NCI-H524 (cell line): ENCODE measurements around the gene GPC6.

Experiments used
- DNase-seq, 2 experiments: peaks; one replicate each; lab custom pipeline; 2025; lab: John Stamatoyannopoulos, UW

Gene GPC6

GRCh38 chr13:93774506-93774905, 547.9 kb downstream of the GPC6 start:
- no peak for DNase-seq

DNA sequence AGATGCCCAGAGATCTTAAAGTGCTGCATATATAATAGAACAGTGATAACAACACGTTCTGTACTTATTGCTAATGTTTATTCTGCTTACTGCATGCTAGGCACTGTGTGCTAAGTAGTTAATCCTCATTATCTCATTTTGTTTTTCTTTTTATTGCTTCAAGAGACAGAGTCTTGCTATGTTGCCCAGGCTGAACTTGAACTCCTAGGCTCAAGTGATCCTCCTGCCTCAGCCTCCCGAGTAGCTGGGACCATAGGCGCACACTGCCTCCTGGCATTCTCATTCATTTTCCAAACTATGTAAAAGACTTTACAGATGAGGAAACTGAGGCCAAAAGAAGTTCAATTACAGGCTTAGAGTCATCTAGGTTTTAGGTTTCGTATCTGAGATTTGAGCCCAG, 548.4 kb downstream of the GPC6 start:
- no peak for DNase-seq

GRCh38 chr13:93775507-93776108, 549.0 kb downstream of the GPC6 start:
- no peak for DNase-seq

DNA sequence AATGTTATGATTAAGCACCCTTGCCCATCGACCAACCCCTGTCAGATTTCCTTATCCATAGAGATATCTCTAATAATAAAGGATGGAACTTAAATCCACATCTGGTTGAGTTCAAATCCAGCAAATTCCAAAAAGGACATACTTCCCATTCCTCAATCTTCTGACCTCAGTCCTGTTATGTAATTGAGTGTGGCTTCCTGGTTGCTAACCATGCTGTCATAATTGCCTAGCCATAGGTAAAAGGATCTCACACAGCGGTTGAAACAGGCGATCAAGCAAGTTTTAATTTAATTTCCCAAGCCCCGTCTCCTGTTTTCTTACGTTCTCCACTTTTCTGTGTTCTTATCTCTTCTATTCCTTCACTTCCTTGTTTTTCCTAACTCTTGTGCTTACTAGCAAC, 550.3 kb downstream of the GPC6 start:
- no peak for DNase-seq

DNA sequence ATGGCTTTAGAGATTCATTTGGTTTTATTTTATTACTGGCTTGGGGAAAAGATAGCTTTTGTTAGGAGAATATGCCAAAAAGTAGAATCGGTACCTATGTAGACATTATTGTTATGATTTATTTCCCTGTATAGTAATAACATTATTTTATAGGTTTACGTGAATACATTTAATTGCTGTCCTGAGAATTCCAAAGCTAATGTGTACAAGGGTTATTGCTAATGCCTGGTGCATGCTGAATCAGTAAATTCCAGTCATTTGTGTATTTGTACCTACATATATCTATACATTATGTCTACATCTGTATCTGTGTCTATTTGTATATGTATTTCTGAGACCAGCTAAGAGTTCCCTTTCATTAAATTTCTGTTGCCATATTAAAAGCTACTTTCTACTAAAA, 550.9 kb downstream of the GPC6 start:
- DNase-seq: no peak

GRCh38 chr13:93778548-93778947, 551.9 kb downstream of the GPC6 start:
- no peak for DNase-seq

GRCh38 chr13:93784191-93784590, 557.6 kb downstream of the GPC6 start:
- DNase-seq: no peak

GRCh38 chr13:93786846-93787489, 560.4 kb downstream of the GPC6 start:
- DNase-seq: no peak

- DNase-seq: no peak
These were observed 561.8 kb downstream of the GPC6 start for GRCh38 chr13:93788456-93788855.

- DNase-seq: no peak
These were observed 562.5 kb downstream of the GPC6 start for GRCh38 chr13:93789058-93789457.

DNA sequence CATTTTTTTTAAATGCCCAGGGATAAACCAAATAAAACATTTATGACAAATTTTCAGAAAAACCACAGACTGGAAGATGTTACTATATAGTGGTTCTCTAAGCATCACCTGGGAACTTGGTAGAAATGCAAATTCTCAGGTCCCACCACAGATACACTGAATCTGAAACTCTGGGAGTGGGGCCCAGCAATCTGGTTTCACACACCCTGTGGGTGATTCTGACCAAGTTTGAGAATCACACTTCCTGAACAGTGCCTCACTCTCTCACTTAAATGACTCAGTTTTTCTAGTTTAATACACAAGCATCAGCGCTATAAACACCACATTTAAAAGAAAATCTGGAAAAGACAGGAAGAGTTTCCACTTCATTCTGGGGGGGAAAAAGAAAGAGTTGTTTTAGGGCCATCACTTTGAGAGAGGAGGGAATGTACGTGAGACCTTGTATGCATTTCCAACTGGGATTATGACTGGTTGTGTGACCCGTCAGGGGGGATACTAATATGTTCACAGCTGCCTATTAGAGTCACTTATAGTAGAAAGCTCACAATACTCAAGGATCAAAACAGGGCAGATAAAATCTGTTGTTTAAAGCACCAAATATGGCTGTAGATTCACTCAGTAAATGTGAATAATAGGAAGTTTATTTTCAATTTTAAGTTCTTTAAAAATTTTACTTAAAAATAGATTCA, 567.7 kb downstream of the GPC6 start:
- no peak for DNase-seq

DNA sequence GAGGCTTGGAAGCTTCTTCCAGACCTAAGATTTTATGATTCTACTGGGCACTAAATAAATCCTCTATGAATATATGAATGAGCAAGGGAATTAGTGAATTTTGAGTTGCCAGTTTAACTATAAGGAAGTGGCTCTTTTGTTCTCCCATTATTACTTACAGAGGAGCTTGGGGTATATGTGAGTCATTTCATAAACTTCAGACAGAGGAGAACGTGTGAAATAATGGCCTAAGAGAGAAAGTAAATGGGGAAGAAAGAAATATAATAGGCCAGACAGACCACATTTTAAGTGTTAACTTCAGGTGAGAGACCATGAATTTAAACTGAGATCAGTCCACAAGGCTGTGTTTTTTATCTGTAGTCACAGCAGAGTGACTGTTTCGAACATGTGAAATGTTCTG, 570.9 kb downstream of the GPC6 start:
- DNase-seq: no peak

GRCh38 chr13:93800342-93800741, 573.7 kb downstream of the GPC6 start:
- DNase-seq: no peak

DNA sequence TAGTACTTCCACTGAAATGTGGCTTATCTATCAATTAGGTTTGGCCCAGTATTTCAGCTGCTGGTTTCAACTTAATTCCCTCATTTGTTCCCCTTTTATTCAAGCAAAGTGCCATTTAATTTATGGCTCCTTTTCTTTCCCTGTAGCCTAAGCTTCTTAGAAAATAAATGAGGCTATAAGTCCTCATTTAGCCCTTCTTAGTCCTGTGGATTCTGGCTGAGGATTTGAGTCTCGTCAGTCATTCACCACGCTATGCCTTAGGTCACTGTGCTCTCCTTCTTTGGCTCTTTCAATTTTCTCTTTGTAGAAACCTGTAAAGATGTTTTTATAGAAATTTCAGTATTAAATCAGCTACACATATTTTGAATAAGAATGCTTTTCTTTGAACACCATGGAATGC, 579.1 kb downstream of the GPC6 start:
- no peak for DNase-seq

- DNase-seq: no peak
These were observed 580.3 kb downstream of the GPC6 start for GRCh38 chr13:93806861-93807260.

DNA sequence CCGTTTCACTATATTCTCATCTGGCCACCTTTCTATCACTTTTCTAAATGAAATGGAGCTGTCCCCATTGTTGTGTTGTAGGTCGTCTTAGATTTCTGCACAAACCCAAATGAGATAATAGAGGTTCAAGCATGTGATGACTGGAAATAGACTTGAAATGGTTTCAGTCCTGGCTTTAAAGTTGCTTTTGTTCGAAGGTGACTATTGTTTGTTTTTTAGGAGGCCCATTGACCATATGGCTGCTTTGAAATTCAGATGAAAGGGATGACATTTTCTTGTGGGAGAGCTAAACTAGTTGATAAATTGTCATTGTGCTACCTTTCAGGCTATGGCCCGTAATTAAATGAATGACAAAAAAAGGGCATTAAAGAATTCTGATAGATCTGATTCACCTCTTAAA, 583.7 kb downstream of the GPC6 start:
- no peak for DNase-seq

DNA sequence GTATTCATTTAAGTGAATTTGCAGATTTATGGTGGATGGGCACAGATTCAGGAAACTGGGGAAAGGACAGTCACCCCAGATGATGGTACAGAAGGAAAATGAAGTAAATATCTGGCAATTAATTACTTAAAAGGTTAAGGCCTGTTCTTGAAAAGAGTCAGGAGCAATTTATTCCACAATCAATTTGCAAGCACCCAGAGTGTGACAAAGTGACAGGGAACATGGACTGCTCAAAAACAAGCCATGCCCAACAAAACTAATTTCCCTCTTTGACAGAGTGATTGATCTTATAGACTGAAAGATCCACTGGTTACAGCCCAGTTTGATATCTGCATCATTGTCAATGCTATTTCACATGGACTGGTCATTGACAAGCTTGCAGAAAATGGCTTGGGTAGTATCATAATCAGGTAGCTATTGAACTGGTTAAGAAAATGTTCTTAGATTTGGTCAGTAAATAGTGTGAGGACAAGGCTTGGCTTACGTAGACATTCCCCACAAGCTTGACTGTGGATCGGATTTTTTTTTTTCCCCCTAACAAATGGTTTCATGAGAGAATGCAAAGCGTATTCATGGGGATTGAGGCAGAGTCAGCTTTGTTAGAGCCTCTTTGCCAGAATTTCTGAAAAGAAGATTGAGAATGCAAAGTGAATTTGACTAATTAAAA, 584.6 kb downstream of the GPC6 start:
- DNase-seq: no peak

- no peak for DNase-seq
These were observed 585.1 kb downstream of the GPC6 start for GRCh38 chr13:93811738-93812112.

GRCh38 chr13:93814658-93815057, 588.1 kb downstream of the GPC6 start:
- no peak for DNase-seq

DNA sequence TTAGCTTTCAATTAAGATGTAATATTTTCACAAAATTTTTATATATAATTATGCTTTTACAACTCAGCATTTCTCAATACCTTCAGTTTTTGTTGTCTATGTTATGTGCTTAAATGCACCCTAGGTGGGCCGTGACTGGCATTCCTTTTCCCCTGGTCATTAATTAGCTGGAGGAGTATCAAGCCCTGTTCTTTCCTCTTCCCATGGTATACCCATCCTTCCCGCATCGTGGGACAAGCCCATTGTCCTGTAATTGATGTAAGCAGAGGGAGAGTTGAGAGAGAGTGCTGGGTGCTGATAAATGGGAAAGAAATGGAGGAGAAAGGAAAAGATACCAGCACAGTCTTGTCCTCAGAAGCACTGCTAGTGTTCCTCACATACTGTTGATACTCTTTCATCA, 591.7 kb downstream of the GPC6 start:
- no peak for DNase-seq

GRCh38 chr13:93819331-93819890, 592.8 kb downstream of the GPC6 start:
- DNase-seq: no peak

DNA sequence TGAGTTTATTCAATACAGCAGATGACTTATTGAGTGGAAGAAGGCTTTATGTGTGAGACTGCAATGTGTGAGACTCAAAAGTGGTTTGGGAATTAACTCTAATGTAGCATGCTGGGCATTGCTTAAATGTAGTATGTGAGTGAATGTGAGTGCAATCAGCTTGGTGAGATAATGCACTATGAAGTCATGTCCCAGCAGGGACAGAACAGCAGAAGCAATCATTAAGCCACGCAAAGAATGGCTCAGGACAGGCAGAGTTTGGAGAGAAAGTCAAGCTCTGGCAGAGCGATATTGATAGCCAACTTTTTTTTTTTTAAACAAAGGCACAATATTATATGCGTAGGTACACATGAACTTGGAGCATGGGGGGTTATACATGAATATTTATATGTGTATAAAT, 597.7 kb downstream of the GPC6 start:
- DNase-seq: no peak

- DNase-seq: no peak
These were observed 607.4 kb downstream of the GPC6 start for GRCh38 chr13:93834051-93834450.
